GM11168 (cell line): ENCODE results near the gene CERS2.
"Not testable (repeated sequence)": the region's sequence is repeated elsewhere in the genome, so short reads cannot be mapped to it uniquely, and the experiment has no call there.

Experiments
- in situ Hi-C: fragments of 300-500 bp; cut with MboI; formaldehyde crosslinking; loops from one replicate; pipeline ENCODE4 v1.12.0; 2022; ENCODE audit warnings: low sequenced_read_pairs; ENCODE audit not compliant: unreplicated experiment

The CERS2 gene

GRCh38 chr1:150971583-150972416 lies 2.8 kb downstream of the CERS2 start:
- in situ Hi-C loops, result no loop called here

GRCh38 chr1:150970808-150971582 lies 3.6 kb downstream of the CERS2 start:
- in situ Hi-C loops, result no loop called here

- in situ Hi-C loops, result no loop called here
Measured at GRCh38 chr1:150969626-150970025, 5.0 kb downstream of the CERS2 start.

- in situ Hi-C loops, result no loop called here
Measured at GRCh38 chr1:150968491-150968890, 6.1 kb downstream of the CERS2 start.

GRCh38 chr1:150967936-150968335 lies 6.7 kb downstream of the CERS2 start:
- in situ Hi-C loops, result no loop called here

- in situ Hi-C loops, result no loop called here
Measured at GRCh38 chr1:150966011-150966410, 8.6 kb downstream of the CERS2 start.

GRCh38 chr1:150965605-150966004 lies 9.0 kb downstream of the CERS2 start:
- in situ Hi-C loops, result no loop called here

- in situ Hi-C loops, result no loop called here
Measured at GRCh38 chr1:150964164-150964489, 10.5 kb downstream of the CERS2 start.

GRCh38 chr1:150963321-150964163 lies 11.1 kb downstream of the CERS2 start:
- in situ Hi-C loops, result no loop called here

GRCh38 chr1:150961756-150962155 lies 12.9 kb downstream of the CERS2 start:
- in situ Hi-C loops, result no loop called here

GRCh38 chr1:150960646-150961045 lies 14.0 kb downstream of the CERS2 start:
- in situ Hi-C loops, result no loop called here

GRCh38 chr1:150957666-150958065 lies 17.0 kb downstream of the CERS2 start:
- in situ Hi-C loops, result no loop called here

- in situ Hi-C loops, result no loop called here
Measured at GRCh38 chr1:150955280-150955679, 19.4 kb downstream of the CERS2 start.

- in situ Hi-C loops, result no loop called here
Measured at GRCh38 chr1:150954708-150955107, 19.9 kb downstream of the CERS2 start.

- in situ Hi-C loops, result no loop called here
Measured at GRCh38 chr1:150944856-150945255, 29.8 kb downstream of the CERS2 start.

GRCh38 chr1:150931773-150932172 lies 42.9 kb downstream of the CERS2 start:
- in situ Hi-C loops, result no loop called here

GRCh38 chr1:150928775-150929174 lies 45.9 kb downstream of the CERS2 start:
- in situ Hi-C loops, result not testable (repeated sequence)

- in situ Hi-C loops, result no loop called here
Measured at GRCh38 chr1:150928286-150928685, 46.3 kb downstream of the CERS2 start.

- in situ Hi-C loops, result no loop called here
Measured at GRCh38 chr1:150927624-150928023, 47.0 kb downstream of the CERS2 start.

GRCh38 chr1:150926097-150926741 lies 48.4 kb downstream of the CERS2 start, which contains the start of gene SETDB1:
Gene SETDB1, plus strand, starts transcription at chr1:150926363. Its CDS starts 1,352 bp downstream, at chr1:150927715.
- in situ Hi-C loops, result no loop called here
